NCI-H2029 (cell line): ENCODE data around the gene SFTPA1.
"Not testable (repeated sequence)": the region's sequence is repeated elsewhere in the genome, so short reads cannot be mapped to it uniquely, and the experiment has no call there.

Experiments used
- DNase-seq: peaks from one replicate; lab custom pipeline; 2025; lab: John Stamatoyannopoulos, UW

The SFTPA1 gene

GRCh38 chr10:79610601-79611191, at the start of gene SFTPA1:
Gene SFTPA1 (plus strand): TSS chr10:79610939. CDS start chr10:79611826, 887 bp downstream.
- peak; percentile 63 for DNase-seq

- no peak for DNase-seq
Measured at GRCh38 chr10:79561257-79561656, 49.5 kb upstream of the SFTPA1 start.

GRCh38 chr10:79562135-79562756, 48.5 kb upstream of the SFTPA1 start:
- DNase-seq = no peak

- no peak for DNase-seq
Measured at GRCh38 chr10:79563426-79563825, 47.3 kb upstream of the SFTPA1 start.

GRCh38 chr10:79570624-79571023, 40.1 kb upstream of the SFTPA1 start:
- not testable (repeated sequence) for DNase-seq

- no peak for DNase-seq
Measured at GRCh38 chr10:79579361-79579760, 31.4 kb upstream of the SFTPA1 start.

GRCh38 chr10:79581044-79581443, 29.7 kb upstream of the SFTPA1 start:
- no peak for DNase-seq

- DNase-seq = no peak
Measured at GRCh38 chr10:79582096-79582495, 28.6 kb upstream of the SFTPA1 start.

- not testable (repeated sequence) for DNase-seq
Measured at GRCh38 chr10:79582954-79583353, 27.8 kb upstream of the SFTPA1 start.

- DNase-seq = no peak
Measured at GRCh38 chr10:79583488-79584024, 27.2 kb upstream of the SFTPA1 start.

GRCh38 chr10:79585870-79586527, 24.7 kb upstream of the SFTPA1 start:
- DNase-seq = peak; percentile 61

- DNase-seq = peak; percentile 34
Measured at GRCh38 chr10:79586933-79587332, 23.8 kb upstream of the SFTPA1 start.

GRCh38 chr10:79588800-79589199, 21.9 kb upstream of the SFTPA1 start:
- DNase-seq = no peak

GRCh38 chr10:79593377-79593776, 17.4 kb upstream of the SFTPA1 start:
- DNase-seq = no peak

- not testable (repeated sequence) for DNase-seq
Measured at GRCh38 chr10:79594565-79594964, 16.2 kb upstream of the SFTPA1 start.

- no peak for DNase-seq
Measured at GRCh38 chr10:79595510-79595909, 15.2 kb upstream of the SFTPA1 start.

- not testable (repeated sequence) for DNase-seq
Measured at GRCh38 chr10:79599644-79600043, 11.1 kb upstream of the SFTPA1 start.

- DNase-seq = no peak
Measured at GRCh38 chr10:79601939-79602338, 8.8 kb upstream of the SFTPA1 start.

GRCh38 chr10:79602953-79603352, 7.8 kb upstream of the SFTPA1 start:
- DNase-seq = no peak

- DNase-seq = no peak
Measured at GRCh38 chr10:79604294-79604693, 6.4 kb upstream of the SFTPA1 start.

- DNase-seq = no peak
Measured at GRCh38 chr10:79605308-79605707, 5.4 kb upstream of the SFTPA1 start.

- DNase-seq = no peak
Measured at GRCh38 chr10:79608505-79609375, 2.0 kb upstream of the SFTPA1 start.
